Measurements from ENCODE around the gene CDH4.

The CDH4 gene

DNA sequence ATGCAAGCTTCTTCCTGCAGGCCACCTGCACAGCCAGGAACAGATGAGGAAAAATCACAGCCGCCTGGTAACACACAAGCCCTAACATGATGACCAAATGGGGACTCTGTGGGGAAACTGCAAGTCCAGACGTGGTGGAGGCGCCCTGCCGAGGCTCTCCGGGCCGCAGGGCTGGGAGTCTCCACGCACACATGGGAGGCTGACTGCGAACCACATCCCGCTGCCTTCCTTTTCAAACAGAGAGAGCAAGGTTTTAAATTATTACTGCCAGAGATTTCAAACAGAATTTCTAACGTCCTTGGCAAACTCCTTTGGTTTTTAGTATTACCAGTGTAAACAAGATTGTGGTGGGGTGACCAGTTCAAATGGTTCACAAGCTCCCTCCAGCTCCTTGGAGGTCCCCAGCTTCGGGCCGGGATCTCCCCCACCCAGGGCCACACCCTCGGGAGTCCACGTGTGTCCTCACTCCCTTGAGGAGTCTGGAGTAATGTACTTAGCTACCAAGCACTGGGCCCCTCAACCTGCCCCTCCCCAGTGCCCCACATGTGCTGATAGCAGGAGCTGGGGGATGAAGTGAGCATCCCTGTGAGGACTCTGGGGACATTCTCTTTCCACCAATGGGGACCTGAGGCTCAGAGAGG, 560.9 kb downstream of the CDH4 start:
- TF ChIP-seq ZFX (IDR thresholded peaks at IDR 0.05; ENCODE audit: borderline replicate concordance) (no peak), CTCF (IDR thresholded peaks at IDR 0.05) (no peak)
- H3K27ac ChIP-seq = no peak overlapping the region

DNA sequence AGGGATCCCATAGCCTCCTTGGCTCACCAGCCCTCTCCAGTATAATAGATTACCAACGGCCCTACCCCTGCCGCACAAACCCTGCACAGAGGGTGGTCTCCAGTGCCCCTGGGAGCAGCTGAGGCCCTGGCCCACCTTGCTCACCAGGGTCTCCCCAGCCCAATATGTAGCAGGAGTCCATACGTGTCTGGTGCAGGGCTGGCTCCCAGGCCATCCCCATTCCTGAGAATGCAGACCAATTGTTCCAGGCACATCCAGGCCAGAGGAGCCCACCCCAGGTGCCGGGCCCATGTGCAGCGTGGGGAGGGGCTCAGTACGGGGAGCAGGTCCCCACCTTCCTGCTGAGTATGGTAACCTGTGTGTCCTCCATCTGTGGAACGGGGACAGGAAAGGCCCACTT, 561.7 kb downstream of the CDH4 start:
- TF ChIP-seq ZFX (IDR thresholded peaks at IDR 0.05; ENCODE audit: borderline replicate concordance) (no peak), CTCF (IDR thresholded peaks at IDR 0.05) (no peak)
- no peak overlapping the region for H3K27ac ChIP-seq

DNA sequence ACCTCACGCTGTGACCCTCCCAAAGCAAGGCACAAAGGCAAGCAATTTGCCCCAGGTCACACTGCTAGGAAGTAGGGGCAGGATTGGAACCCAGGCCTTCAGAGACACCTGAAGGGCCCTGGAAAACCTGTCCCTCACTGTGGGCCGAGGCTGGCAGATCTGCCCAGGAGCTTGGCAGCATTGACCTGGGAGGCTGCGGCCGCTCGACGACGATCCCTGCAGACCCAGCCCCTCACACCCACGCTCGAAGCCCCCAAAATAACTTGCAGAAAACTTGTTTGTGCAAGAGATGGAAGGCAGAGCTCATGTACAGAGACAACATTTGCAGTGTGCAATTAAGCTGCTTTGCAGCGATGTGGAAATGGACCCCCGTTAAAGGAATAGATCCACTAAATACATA, 562.2 kb downstream of the CDH4 start:
- no peak for TF ChIP-seq ZFX (IDR thresholded peaks at IDR 0.05; ENCODE audit: borderline replicate concordance)
- no peak for TF ChIP-seq CTCF (IDR thresholded peaks at IDR 0.05)

GRCh38 chr20:61814726-61815125, 562.7 kb downstream of the CDH4 start:
- H3K27ac ChIP-seq = no peak overlapping the region
- TF ChIP-seq CTCF (IDR thresholded peaks at IDR 0.05) (no peak), ZFX (IDR thresholded peaks at IDR 0.05; ENCODE audit: borderline replicate concordance) (no peak)

More for the DNA sequence above, 562.2 kb downstream of the CDH4 start:
- H3K27ac ChIP-seq = no peak overlapping the region

DNA sequence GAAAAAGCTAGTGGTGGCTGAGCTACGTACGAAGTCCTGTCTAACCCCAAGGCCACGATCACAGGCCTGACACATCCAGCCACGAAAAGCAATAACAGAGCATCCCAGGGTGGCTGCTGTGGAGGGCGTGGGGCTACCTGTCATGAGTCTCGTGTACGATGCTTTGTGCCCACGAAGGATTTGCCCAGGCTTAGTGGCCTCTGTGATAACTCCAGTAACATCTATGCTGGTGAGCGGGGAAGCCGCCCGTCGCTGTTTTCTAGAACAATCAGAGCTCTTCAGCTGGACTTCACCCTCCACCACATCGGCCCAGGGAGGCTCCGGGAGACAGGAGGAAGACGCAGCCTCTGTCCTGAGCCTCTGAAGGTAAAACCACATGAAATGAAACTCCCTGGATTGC, 563.1 kb downstream of the CDH4 start:
- no peak for TF ChIP-seq CTCF (IDR thresholded peaks at IDR 0.05)
- no peak for TF ChIP-seq ZFX (IDR thresholded peaks at IDR 0.05; ENCODE audit: borderline replicate concordance)
- H3K27ac ChIP-seq = no peak overlapping the region

DNA sequence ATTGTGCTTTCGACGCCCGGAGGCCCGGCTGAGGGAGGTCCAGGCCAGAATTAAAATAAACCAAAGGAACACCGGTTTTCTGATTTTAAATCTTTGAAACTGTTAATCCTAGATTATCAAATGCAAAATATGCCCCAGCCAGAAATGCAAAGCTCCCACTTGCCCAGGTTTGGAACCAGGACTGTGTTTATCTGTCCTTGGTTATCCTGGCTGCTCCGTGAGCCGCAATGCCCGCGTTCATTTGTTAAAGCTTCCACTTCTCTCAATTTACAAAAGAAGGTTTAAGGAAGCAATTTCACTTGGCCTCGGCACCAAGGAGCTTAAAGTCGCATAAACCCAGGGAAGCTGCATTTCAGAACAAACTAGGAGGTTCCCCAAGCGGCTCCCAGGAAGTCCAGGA, 563.6 kb downstream of the CDH4 start:
- TF ChIP-seq ZFX (IDR thresholded peaks at IDR 0.05; ENCODE audit: borderline replicate concordance) (no peak), CTCF (IDR thresholded peaks at IDR 0.05) (no peak)

GRCh38 chr20:61816606-61817460, 564.8 kb downstream of the CDH4 start:
- TF ChIP-seq CTCF (IDR thresholded peaks at IDR 0.05) (no peak), ZFX (IDR thresholded peaks at IDR 0.05; ENCODE audit: borderline replicate concordance) (no peak)
- no peak overlapping the region for H3K27ac ChIP-seq

More for the DNA sequence above, 563.6 kb downstream of the CDH4 start:
- H3K27ac ChIP-seq = no peak overlapping the region
